Activated B cell treated with CpG ODN at 0.5 μM for 24 hours (primary cell): ENCODE results near the gene STX5. TPM values are rescaled to one million over a fixed set of nuclear protein-coding genes. Genes with fewer than 3 reads are reported as not detected.

Experiments used
- ATAC-seq: fragments of 200-7000 bp; cut with Tn5 transposase; one replicate; pipeline ENCODE4 v1.10.0; 2021; ENCODE audit warnings: low read depth, mild to moderate bottlenecking, moderate library complexity
- CTCF ChIA-PET: fragments of 350-600 bp; sonication (Branson Sonifier 250); formaldehyde crosslinking; loops from one replicate; lab custom pipeline; 2021; ENCODE audit warnings: antibody characterized with exemption; lab: Charles Lee
- POLR2A ChIA-PET: fragments of 350-600 bp; sonication (Branson Sonifier 250); formaldehyde crosslinking; loops from one replicate; lab custom pipeline; 2021; ENCODE audit warnings: antibody characterized with exemption; lab: Charles Lee
- DNase-seq: peaks from one replicate; pipeline ENCODE4 v3.0.0; 2022
- H3K27ac Mint-ChIP-seq: one replicate; pipeline ENCODE4 v1.8.0; 2020; ENCODE audit warnings: mixed read lengths
- H3K27me3 Mint-ChIP-seq: one replicate; pipeline ENCODE4 v1.8.0; 2021; ENCODE audit warnings: mixed read lengths
- H3K36me3 Mint-ChIP-seq: one replicate; pipeline ENCODE4 v1.8.0; 2021; ENCODE audit warnings: low read depth, mixed read lengths
- H3K4me1 Mint-ChIP-seq: one replicate; pipeline ENCODE4 v1.8.0; 2021; ENCODE audit warnings: mixed read lengths
- H3K4me3 Mint-ChIP-seq: one replicate; pipeline ENCODE4 v1.8.0; 2020; ENCODE audit warnings: mild to moderate bottlenecking, mixed read lengths
- H3K9me3 Mint-ChIP-seq: one replicate; pipeline ENCODE4 v1.8.0; 2020; ENCODE audit warnings: mixed read lengths
- CTCF ChIP-seq: fragments of 200-600 bp; IDR thresholded peaks from one replicate; pipeline ENCODE4 v1.8.0; 2022; ENCODE audit warnings: antibody characterized with exemption, mild to moderate bottlenecking
- intact Hi-C: fragments of 100-400 bp; cut with micrococcal nuclease; formaldehyde crosslinking; loops from one replicate; pipeline ENCODE4 v1.15.1; 2024
- total RNA-seq: library from RNA; stranded (reverse); gene quantifications from 2 replicates; pipeline ENCODE4 v1.2.3, GENCODE V29; 2022

Gene STX5
- total RNA-seq, 1 donor from 2014 or later: 71.5 TPM

- no peak overlapping the region for H3K4me3 Mint-ChIP-seq
- peaks cover 14% of the 10 kb centered on the region for H3K36me3 Mint-ChIP-seq
- no peaks in the 10 kb centered on the region for H3K9me3 Mint-ChIP-seq
- no peaks in the 10 kb centered on the region for H3K27me3 Mint-ChIP-seq
- ChIA-PET POLR2A (interaction anchor here (0.7 to 2.6 kb wide), 3 partner anchors 9 to 22 kb away, joined by 4 to 7 read pairs (median 4); no protein-coding TSS in a partner anchor), CTCF (no interaction called here)
- ATAC-seq (no peak), DNase-seq (no peak)
- peaks cover 14% of the 10 kb centered on the region for H3K4me1 Mint-ChIP-seq
- intact Hi-C loops: no loop called here
- H3K27ac Mint-ChIP-seq: no peak overlapping the region
- TF ChIP-seq CTCF: no peak
Measured at GRCh38 chr11:62876712-62877111, 44.9 kb upstream of the STX5 start.

- no peaks in the 10 kb centered on the region for H3K27me3 Mint-ChIP-seq
- ATAC-seq (no peak), DNase-seq (no peak)
- H3K27ac Mint-ChIP-seq: no peak overlapping the region
- H3K4me3 Mint-ChIP-seq: no peak overlapping the region
- ChIA-PET CTCF (no interaction called here), POLR2A (interaction anchor here (0.6 to 2.6 kb wide), 6 partner anchors 10 to 318 kb away, joined by 3 to 7 read pairs (median 4); no protein-coding TSS in a partner anchor)
- intact Hi-C loops: no loop called here
- H3K9me3 Mint-ChIP-seq: no peaks in the 10 kb centered on the region
- H3K36me3 Mint-ChIP-seq: peaks cover 7% of the 10 kb centered on the region
- peaks cover 11% of the 10 kb centered on the region for H3K4me1 Mint-ChIP-seq
- TF ChIP-seq CTCF: no peak
Measured at GRCh38 chr11:62875698-62876478, 44.0 kb upstream of the STX5 start.

GRCh38 chr11:62874851-62875250, 43.0 kb upstream of the STX5 start:
- ChIA-PET POLR2A (interaction anchor here (0.5 to 0.6 kb wide), 2 partner anchors 94 to 103 kb away, joined by 3 read pairs; no protein-coding TSS in a partner anchor), CTCF (no interaction called here)
- Mint-ChIP-seq H3K27me3 (no peaks in the 10 kb centered on the region), H3K9me3 (no peaks in the 10 kb centered on the region), H3K4me1 (peaks cover 4% of the 10 kb centered on the region), H3K4me3 (no peak overlapping the region), H3K27ac (no peak overlapping the region), H3K36me3 (no peaks in the 10 kb centered on the region)
- ATAC-seq (no peak), DNase-seq (no peak)
- no peak for TF ChIP-seq CTCF
- intact Hi-C loops: no loop called here

GRCh38 chr11:62865635-62866034, 33.8 kb upstream of the STX5 start:
- H3K36me3 Mint-ChIP-seq: no peaks in the 10 kb centered on the region
- no peak overlapping the region for H3K4me3 Mint-ChIP-seq
- H3K9me3 Mint-ChIP-seq: no peaks in the 10 kb centered on the region
- H3K4me1 Mint-ChIP-seq: peaks cover 8% of the 10 kb centered on the region
- DNase-seq: no peak
- no peak overlapping the region for H3K27ac Mint-ChIP-seq
- no peak for TF ChIP-seq CTCF
- ATAC-seq: no peak
- intact Hi-C loops: no loop called here
- POLR2A ChIA-PET: interaction anchor here (0.7 to 2.9 kb wide), 8 partner anchors 10 to 389 kb away, joined by 3 to 18 read pairs (median 5); partner anchors contain the start of genes C11orf98, CSKMT, HNRNPUL2 and TUT1
- CTCF ChIA-PET: interaction anchor here (1.6 to 5.3 kb wide), 2 partner anchors 79 to 324 kb away, joined by 3 to 66 read pairs; partner anchors contain the start of gene TMEM179B
- H3K27me3 Mint-ChIP-seq: no peaks in the 10 kb centered on the region
